ENCODE data around the gene SPA17.
A peak's percentile ranks its signal among the peaks of the same experiment; 100 is the strongest.

The SPA17 gene

GRCh38 chr11:124736736-124737135, 63.0 kb downstream of the SPA17 start:
- H2AFZ ChIP-seq (ENCODE audit: low read depth, low read length) = no peak overlapping the region
- H3K27ac ChIP-seq (ENCODE audit: low read length) = no peak overlapping the region
- H3K4me2 ChIP-seq (ENCODE audit: insufficient read depth, low read length) = no peak overlapping the region
- no peak overlapping the region for H3K4me3 ChIP-seq (ENCODE audit: low read depth in 1 of 2, low read length in 2 of 2)
- H3K4me1 ChIP-seq (ENCODE audit: insufficient read depth, low read length) = no peaks in the 10 kb centered on the region
- ATAC-seq (ENCODE audit: insufficient read depth, low read depth) (no peak), DNase-seq (no peak)
- peaks cover 19% of the 10 kb centered on the region for H3K27me3 ChIP-seq (ENCODE audit: insufficient read depth, low read length, poor library complexity)
- no peak overlapping the region for H3K9ac ChIP-seq (ENCODE audit: low read depth, low read length)
- no peak for TF ChIP-seq EZH2 (IDR thresholded peaks at IDR 0.05; ENCODE audit: borderline replicate concordance, low read depth, low read length, severe bottlenecking)
- no peak for TF ChIP-seq CTCF (IDR thresholded peaks at IDR 0.05; ENCODE audit: borderline replicate concordance, extremely low read depth, low read length, poor library complexity, severe bottlenecking)
- H3K79me2 ChIP-seq (ENCODE audit: insufficient read depth, low read length) = no peaks in the 10 kb centered on the region
- no peaks in the 10 kb centered on the region for H3K36me3 ChIP-seq (ENCODE audit: insufficient read depth, low read length)
- H3K9me3 ChIP-seq (ENCODE audit: insufficient read depth, low read length, severe bottlenecking) = no peaks in the 10 kb centered on the region
- peaks cover 2% of the 10 kb centered on the region; the same call in 1 of the 2 replicates for H4K20me1 ChIP-seq (ENCODE audit: insufficient read depth, low read length)

GRCh38 chr11:124737638-124738305, 64.1 kb downstream of the SPA17 start:
- H3K79me2 ChIP-seq (ENCODE audit: insufficient read depth, low read length) = no peaks in the 10 kb centered on the region
- no peak for DNase-seq
- peaks cover 2% of the 10 kb centered on the region; the same call in 1 of the 2 replicates for H4K20me1 ChIP-seq (ENCODE audit: insufficient read depth, low read length)
- no peak overlapping the region for H3K4me3 ChIP-seq (ENCODE audit: low read depth in 1 of 2, low read length in 2 of 2)
- TF ChIP-seq CTCF (IDR thresholded peaks at IDR 0.05; ENCODE audit: borderline replicate concordance, extremely low read depth, low read length, poor library complexity, severe bottlenecking) (no peak), EZH2 (IDR thresholded peaks at IDR 0.05; ENCODE audit: borderline replicate concordance, low read depth, low read length, severe bottlenecking) (no peak)
- H3K36me3 ChIP-seq (ENCODE audit: insufficient read depth, low read length) = no peaks in the 10 kb centered on the region
- H2AFZ ChIP-seq (ENCODE audit: low read depth, low read length) = no peak overlapping the region
- no peaks in the 10 kb centered on the region for H3K4me1 ChIP-seq (ENCODE audit: insufficient read depth, low read length)
- no peak overlapping the region for H3K4me2 ChIP-seq (ENCODE audit: insufficient read depth, low read length)
- no peak overlapping the region for H3K9ac ChIP-seq (ENCODE audit: low read depth, low read length)
- no peak overlapping the region for H3K27ac ChIP-seq (ENCODE audit: low read length)
- no peak for ATAC-seq (ENCODE audit: insufficient read depth, low read depth)
- H3K27me3 ChIP-seq (ENCODE audit: insufficient read depth, low read length, poor library complexity) = peaks cover 24% of the 10 kb centered on the region
- no peaks in the 10 kb centered on the region for H3K9me3 ChIP-seq (ENCODE audit: insufficient read depth, low read length, severe bottlenecking)

- Histone ChIP-seq H3K4me1 (ENCODE audit: insufficient read depth, low read length) (no peaks in the 10 kb centered on the region), H3K27me3 (ENCODE audit: insufficient read depth, low read length, poor library complexity) (peaks cover 32% of the 10 kb centered on the region), H2AFZ (ENCODE audit: low read depth, low read length) (no peak overlapping the region), H3K27ac (ENCODE audit: low read length) (no peak overlapping the region), H3K9ac (ENCODE audit: low read depth, low read length) (no peak overlapping the region), H3K9me3 (ENCODE audit: insufficient read depth, low read length, severe bottlenecking) (no peaks in the 10 kb centered on the region), H3K4me3 (ENCODE audit: low read depth in 1 of 2, low read length in 2 of 2) (no peak overlapping the region), H3K36me3 (ENCODE audit: insufficient read depth, low read length) (no peaks in the 10 kb centered on the region), H3K79me2 (ENCODE audit: insufficient read depth, low read length) (no peaks in the 10 kb centered on the region), H3K4me2 (ENCODE audit: insufficient read depth, low read length) (no peak overlapping the region), H4K20me1 (ENCODE audit: insufficient read depth, low read length) (peaks cover 7% of the 10 kb centered on the region; the same call in 1 of the 2 replicates)
- 0 out of 3 replicates have a peak, but pooled peaks have one; percentile 24 for ATAC-seq (ENCODE audit: insufficient read depth, low read depth)
- no peak for DNase-seq
- TF ChIP-seq CTCF (IDR thresholded peaks at IDR 0.05; ENCODE audit: borderline replicate concordance, extremely low read depth, low read length, poor library complexity, severe bottlenecking) = no peak
Observed at GRCh38 chr11:124738713-124739478, 65.2 kb downstream of the SPA17 start.
